ENCODE results near the gene SCN5A.

DNA sequence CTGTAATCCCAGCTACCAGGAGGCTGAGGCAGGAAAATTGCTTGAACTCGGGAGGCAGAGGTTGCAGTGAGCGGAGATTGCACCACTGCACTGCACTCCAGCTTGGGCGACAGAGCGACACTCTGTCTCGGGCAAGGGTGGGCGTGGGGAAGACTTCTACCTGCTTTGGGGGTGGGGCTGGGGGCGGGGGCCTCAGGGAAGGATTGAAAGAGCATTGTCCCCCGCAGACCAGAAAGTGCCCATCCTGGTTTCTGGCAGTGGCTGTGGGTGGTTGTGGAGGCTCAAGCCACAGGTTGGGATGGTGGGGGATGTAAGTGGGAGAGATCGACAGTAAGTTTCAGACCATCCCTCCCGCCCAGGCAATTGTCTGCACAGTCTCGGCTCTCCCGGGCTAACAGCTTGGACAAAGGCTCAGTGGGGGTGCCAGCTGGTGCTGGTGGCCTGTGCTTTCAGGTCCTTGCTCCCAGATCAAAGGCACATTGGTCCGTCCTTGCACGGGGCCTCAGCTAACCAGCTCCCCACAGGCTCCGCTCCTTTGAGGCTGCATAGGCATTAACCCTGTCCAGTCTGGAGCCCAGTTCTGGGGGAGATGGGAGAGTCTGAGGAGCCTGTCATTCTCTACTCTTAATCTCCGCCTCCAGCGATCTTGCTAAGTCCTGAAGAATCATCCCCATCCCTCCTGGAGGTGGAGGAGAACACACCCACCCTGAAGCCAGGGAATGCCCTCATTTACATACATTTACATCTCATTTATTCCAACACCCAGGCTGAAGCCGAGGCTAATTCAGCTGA lies 8.6 kb downstream of the SCN5A start:
- TF ChIP-seq, protein P1, sequence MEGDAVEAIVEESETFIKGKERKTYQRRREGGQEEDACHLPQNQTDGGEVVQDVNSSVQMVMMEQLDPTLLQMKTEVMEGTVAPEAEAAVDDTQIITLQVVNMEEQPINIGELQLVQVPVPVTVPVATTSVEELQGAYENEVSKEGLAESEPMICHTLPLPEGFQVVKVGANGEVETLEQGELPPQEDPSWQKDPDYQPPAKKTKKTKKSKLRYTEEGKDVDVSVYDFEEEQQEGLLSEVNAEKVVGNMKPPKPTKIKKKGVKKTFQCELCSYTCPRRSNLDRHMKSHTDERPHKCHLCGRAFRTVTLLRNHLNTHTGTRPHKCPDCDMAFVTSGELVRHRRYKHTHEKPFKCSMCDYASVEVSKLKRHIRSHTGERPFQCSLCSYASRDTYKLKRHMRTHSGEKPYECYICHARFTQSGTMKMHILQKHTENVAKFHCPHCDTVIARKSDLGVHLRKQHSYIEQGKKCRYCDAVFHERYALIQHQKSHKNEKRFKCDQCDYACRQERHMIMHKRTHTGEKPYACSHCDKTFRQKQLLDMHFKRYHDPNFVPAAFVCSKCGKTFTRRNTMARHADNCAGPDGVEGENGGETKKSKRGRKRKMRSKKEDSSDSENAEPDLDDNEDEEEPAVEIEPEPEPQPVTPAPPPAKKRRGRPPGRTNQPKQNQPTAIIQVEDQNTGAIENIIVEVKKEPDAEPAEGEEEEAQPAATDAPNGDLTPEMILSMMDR (IDR thresholded peaks at IDR 0.05; ENCODE audit: low read depth, low read length, missing input control): no peak
- no peak for TF ChIP-seq JUND (IDR thresholded peaks at IDR 0.05)
- TF ChIP-seq FOXA1 (IDR thresholded peaks at IDR 0.05): no peak
- no peak for TF ChIP-seq SP1 (IDR thresholded peaks at IDR 0.05)
- TF ChIP-seq, protein P2, sequence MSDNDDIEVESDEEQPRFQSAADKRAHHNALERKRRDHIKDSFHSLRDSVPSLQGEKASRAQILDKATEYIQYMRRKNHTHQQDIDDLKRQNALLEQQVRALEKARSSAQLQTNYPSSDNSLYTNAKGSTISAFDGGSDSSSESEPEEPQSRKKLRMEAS (IDR thresholded peaks at IDR 0.05): no peak
- TF ChIP-seq TAF1 (conservative IDR thresholded peaks at IDR 0.05): no peak

Measured in liver (tissue), 3 donors.